Gastroesophageal sphincter (tissue), 4 donors: ENCODE measurements around the gene GNL3. TPM values are rescaled to one million over a fixed set of nuclear protein-coding genes. Genes with fewer than 3 reads are reported as not detected.
"Not testable (repeated sequence)": the region's sequence is repeated elsewhere in the genome, so short reads cannot be mapped to it uniquely, and the experiment has no call there.

Source experiments
- ATAC-seq: fragments of 150-250 bp; one replicate; pipeline ENCODE4 v1.9.1; 2016; ENCODE audit warnings: mild to moderate bottlenecking, moderate library complexity
- H3K27ac ChIP-seq, 4 donors: fragments of 200-600 bp; sonication (generic) in 3 of 4; 1 replicate in 3 of 4; 2 replicates in 1 of 4; pipeline ENCODE4 v1.5.1; 2016 to 2019
- H3K27me3 ChIP-seq: fragments of 200-600 bp; sonication (generic); one replicate; pipeline ENCODE4 v1.5.1; 2019
- H3K36me3 ChIP-seq, 2 donors: fragments of 200-600 bp; sonication (generic); one replicate each; pipeline ENCODE4 v1.5.1; 2019; ENCODE audit warnings: control low read depth in 1 of 2
- H3K4me1 ChIP-seq, 3 donors: fragments of 200-600 bp; sonication (generic); 1 replicate in 2 of 3; 2 replicates in 1 of 3; pipeline ENCODE4 v1.5.1; 2016 to 2019; ENCODE audit warnings: control low read depth in 2 of 3
- H3K4me3 ChIP-seq, 2 donors: fragments of 200-600 bp; sonication (generic); one replicate each; pipeline ENCODE4 v1.5.1; 2019; ENCODE audit warnings: mild to moderate bottlenecking in 1 of 2, moderate library complexity in 1 of 2
- H3K9me3 ChIP-seq, 3 donors: fragments of 200-600 bp; sonication (generic); one replicate each; pipeline ENCODE4 v1.5.1; 2017 to 2019; ENCODE audit warnings: control low read depth in 2 of 3
- CTCF ChIP-seq, 4 experiments: fragments of 200-600 bp in 2 of 4; fragments of 450-650 bp in 2 of 4; sonication (generic) in 1 of 4; IDR thresholded peaks; one replicate each; pipeline ENCODE4 v1.5.1; 2017 to 2019; ENCODE audit warnings: antibody characterized with exemption in 4 of 4, mild to moderate bottlenecking in 2 of 4, moderate library complexity in 2 of 4
- EP300 ChIP-seq: sonication (generic); formaldehyde crosslinking; IDR thresholded peaks from one replicate; pipeline ENCODE4 v1.6.1; 2017; ENCODE audit warnings: antibody characterized with exemption, mild to moderate bottlenecking
- POLR2A ChIP-seq, 2 donors: fragments of 450-650 bp; IDR thresholded peaks; one replicate each; pipeline ENCODE4 v1.6.1; 2017; ENCODE audit warnings: antibody characterized with exemption in 2 of 2, mild to moderate bottlenecking in 2 of 2, moderate library complexity in 1 of 2
- POLR2AphosphoS5 ChIP-seq: sonication (generic); formaldehyde crosslinking; IDR thresholded peaks from one replicate; pipeline ENCODE4 v1.6.1; 2017; ENCODE audit warnings: antibody characterized with exemption
- WGBS, 2 donors: methylation state at CpG; one replicate each; pipeline ENCODE4 v1.1.5; 2018; ENCODE audit warnings: low coverage in 1 of 2; 5-methylcytosine and 5-hydroxymethylcytosine counted together
- total RNA-seq, 4 donors: library from RNA; depleted of rRNA; stranded (reverse); fragments of >200 nt; gene quantifications; one replicate each; pipeline ENCODE4 v1.1.0, GENCODE V29; 2016

Gene GNL3
- total RNA-seq, 4 donors from 2014 or later: 36.4 to 83.7 (median 51.7) TPM

GRCh38 chr3:52724511-52724910 lies 38.7 kb downstream of the GNL3 start:
- TF ChIP-seq CTCF (IDR thresholded peaks at IDR 0.05) (no peak), POLR2A (IDR thresholded peaks at IDR 0.05) (no peak), POLR2AphosphoS5 (no peak), EP300 (no peak)
- Histone ChIP-seq H3K36me3 (peaks cover 0 to 39% of the 10 kb centered on the region in 2 donors), H3K4me3 (no peak overlapping the region), H3K9me3 (peaks cover 0 to 4% (median 0%) of the 10 kb centered on the region in 3 donors), H3K4me1 (no peaks in the 10 kb centered on the region), H3K27me3 (no peaks in the 10 kb centered on the region), H3K27ac (no peak overlapping the region)
- 89 to 100% methylated on average over 1 of the region's 1 CpG for WGBS, 2 donors
- ATAC-seq: no peak

GRCh38 chr3:52728753-52729152 lies 42.9 kb downstream of the GNL3 start:
- H3K4me3 ChIP-seq, H3K27ac ChIP-seq, H3K27me3 ChIP-seq, H3K9me3 ChIP-seq, H3K4me1 ChIP-seq, ATAC-seq: not testable (repeated sequence)
- 75 to 97% methylated on average over 3 of the region's 3 CpGs for WGBS, 2 donors
- H3K36me3 ChIP-seq: peaks cover 0 to 60% of the 10 kb centered on the region in 2 donors

GRCh38 chr3:52730681-52731080 lies 44.8 kb downstream of the GNL3 start:
- no peak overlapping the region for H3K27ac ChIP-seq
- TF ChIP-seq POLR2AphosphoS5 (no peak), POLR2A (IDR thresholded peaks at IDR 0.05) (no peak), CTCF (IDR thresholded peaks at IDR 0.05) (no peak), EP300 (no peak)
- peaks cover 0 to 4% (median 0%) of the 10 kb centered on the region in 3 donors for H3K9me3 ChIP-seq
- peaks cover 0 to 80% of the 10 kb centered on the region in 2 donors for H3K36me3 ChIP-seq
- H3K27me3 ChIP-seq: no peaks in the 10 kb centered on the region
- H3K4me1 ChIP-seq: no peaks in the 10 kb centered on the region
- no peak overlapping the region for H3K4me3 ChIP-seq
- ATAC-seq: no peak

DNA sequence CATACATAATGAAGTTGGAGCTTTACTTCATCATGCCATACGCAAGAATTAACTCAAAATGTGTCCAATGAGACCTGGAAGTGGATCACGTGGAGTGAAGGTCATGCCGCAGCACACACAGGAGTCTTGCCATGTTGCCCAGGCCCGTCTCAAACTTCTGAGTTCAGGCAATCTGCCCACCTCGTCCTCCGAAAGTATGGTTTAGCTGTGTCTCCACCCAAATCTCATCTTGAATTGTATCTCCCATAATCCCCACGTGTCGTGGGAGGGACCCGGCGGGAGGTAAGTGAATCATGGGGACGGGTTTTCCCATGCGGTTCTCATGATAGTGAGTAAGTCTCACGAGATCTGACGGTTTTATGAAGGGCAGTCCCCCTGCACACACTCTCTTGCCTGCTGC lies 45.8 kb downstream of the GNL3 start:
- H3K36me3 ChIP-seq: peaks cover 0 to 89% of the 10 kb centered on the region in 2 donors
- H3K4me3 ChIP-seq: no peak overlapping the region
- no peak overlapping the region for H3K27ac ChIP-seq
- no peaks in the 10 kb centered on the region for H3K27me3 ChIP-seq
- 33 to 85% methylated on average over 2 to 12 of the region's 14 CpGs for WGBS, 2 donors
- no peaks in the 10 kb centered on the region for H3K4me1 ChIP-seq
- no peak for ATAC-seq
- peaks cover 0 to 4% (median 0%) of the 10 kb centered on the region in 3 donors for H3K9me3 ChIP-seq
- TF ChIP-seq EP300 (no peak), POLR2AphosphoS5 (no peak), POLR2A (IDR thresholded peaks at IDR 0.05) (no peak), CTCF (IDR thresholded peaks at IDR 0.05) (no peak)

- Histone ChIP-seq H3K4me3 (no peak overlapping the region), H3K4me1 (no peaks in the 10 kb centered on the region), H3K9me3 (peaks cover 0 to 4% (median 0%) of the 10 kb centered on the region in 3 donors), H3K27ac (no peak overlapping the region), H3K27me3 (no peaks in the 10 kb centered on the region), H3K36me3 (peaks cover 0 to 99% of the 10 kb centered on the region in 2 donors)
- no peak for ATAC-seq
- 85 to 88% methylated on average over 9 to 10 of the region's 10 CpGs for WGBS, 2 donors
- TF ChIP-seq CTCF (IDR thresholded peaks at IDR 0.05) (no peak), POLR2A (IDR thresholded peaks at IDR 0.05) (no peak), EP300 (no peak), POLR2AphosphoS5 (no peak)
Measured at GRCh38 chr3:52733256-52733891, 47.5 kb downstream of the GNL3 start.
